Mammary epithelial cell (primary cell): ENCODE measurements around the gene OR1N1.

Experiments used
- CTCF ChIP-seq, 2 donors: IDR thresholded peaks in 1 of 2; conservative IDR thresholded peaks in 1 of 2; 2 replicates each; pipeline ENCODE4 v1.5.1; 2011 to 2012; ENCODE audit warnings: inconsistent platforms in 2 of 2, low read length in 2 of 2, mild to moderate bottlenecking in 2 of 2, control low read depth in 1 of 2, low read depth in 1 of 2; ENCODE audit not compliant: insufficient read depth in 1 of 2; ENCODE audit errors: extremely low read depth in 1 of 2
- EZH2 ChIP-seq: IDR thresholded peaks from 2 replicates; pipeline ENCODE4 v1.6.1; 2012; ENCODE audit warnings: low read length, inconsistent platforms, borderline replicate concordance

- no peak for TF ChIP-seq CTCF (conservative IDR thresholded peaks at IDR 0.05 in 1 of 2, IDR thresholded peaks at IDR 0.05 in 1 of 2; ENCODE audit: extremely low read depth in 1 of 2, insufficient read depth in 1 of 2, low read depth in 1 of 2, low read length in 2 of 2)
- TF ChIP-seq EZH2: no peak
Measured at GRCh38 chr9:122519376-122519775, 7.7 kb downstream of the OR1N1 start.
